Transverse colon (tissue), 3 donors: ENCODE results near the gene RETN.

Experiments
- EP300 ChIP-seq: sonication (generic); formaldehyde crosslinking; IDR thresholded peaks from one replicate; pipeline ENCODE4 v1.6.1; 2017; ENCODE audit warnings: antibody characterized with exemption, low read depth
- POLR2AphosphoS5 ChIP-seq, 3 donors: sonication (generic); formaldehyde crosslinking; IDR thresholded peaks; one replicate each; pipeline ENCODE4 v1.6.1; 2016; ENCODE audit warnings: antibody characterized with exemption in 3 of 3

DNA sequence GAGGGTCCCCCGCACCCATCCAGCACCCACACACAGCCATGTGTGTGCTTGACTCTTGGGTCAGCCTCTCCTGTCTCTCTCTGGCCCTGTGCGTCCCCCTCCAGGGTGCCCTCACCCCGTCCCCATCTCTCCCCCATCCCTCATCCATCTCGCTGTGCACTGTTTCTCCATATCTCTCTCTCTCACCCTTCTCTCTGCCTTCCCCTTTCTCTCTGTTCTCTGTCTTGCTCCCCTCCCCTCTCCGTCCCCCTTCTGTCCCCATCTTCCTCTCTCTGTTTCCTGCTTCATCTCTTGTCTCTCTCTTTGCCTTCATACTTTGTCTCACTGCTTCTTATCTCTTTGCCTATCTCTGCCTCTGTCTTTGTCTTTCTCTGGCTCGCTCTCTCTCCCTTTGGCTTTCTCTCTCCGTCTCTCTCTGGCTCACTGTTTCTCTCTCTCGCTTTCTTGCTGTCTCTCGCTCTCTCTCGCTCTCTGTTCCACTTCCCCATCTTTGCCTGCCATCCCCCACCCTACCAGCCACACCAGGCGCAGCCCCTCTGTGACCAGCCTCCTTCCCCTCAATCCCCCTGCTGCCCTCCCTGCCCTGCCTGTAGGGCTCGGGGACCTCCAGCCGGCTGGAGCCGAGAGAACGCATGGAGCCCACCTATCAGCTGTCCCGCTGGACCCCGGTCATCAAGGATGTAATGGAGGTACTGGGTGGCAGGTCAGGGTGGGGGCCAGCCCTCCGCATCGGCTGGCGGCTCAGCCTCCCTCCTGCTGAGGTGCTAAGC, 23.0 kb upstream of the RETN start:
- TF ChIP-seq EP300 = no peak
- no peak for TF ChIP-seq POLR2AphosphoS5 (IDR thresholded peaks at IDR 0.05)
